K562 (cell line): ENCODE data around the gene LRP1. TPM values are rescaled to one million over a fixed set of nuclear protein-coding genes. Genes with fewer than 3 reads are reported as not detected.

Experiments
- BCOR ChIP-seq: fragments of 450-650 bp; IDR thresholded peaks from 2 replicates; pipeline ENCODE4 v1.6.1; 2016
- CBFA2T3 ChIP-seq: fragments of 450-650 bp; IDR thresholded peaks from 2 replicates; pipeline ENCODE4 v1.6.1; 2017
- CBX1 ChIP-seq: sonication (generic); IDR thresholded peaks from 2 replicates; pipeline ENCODE4 v1.6.1; 2016; ENCODE audit warnings: antibody characterized with exemption, low read depth, mild to moderate bottlenecking
- CXXC5 ChIP-seq: fragments of 250-450 bp; sonication (Bioruptor Pico); IDR thresholded peaks from 2 replicates; pipeline ENCODE4 v1.8.0; 2022; ENCODE audit warnings: inconsistent platforms, mild to moderate bottlenecking, moderate library complexity
- DEAF1 ChIP-seq: fragments of 450-650 bp; formaldehyde crosslinking; IDR thresholded peaks from 2 replicates; pipeline ENCODE4 v1.4.0; 2020; ENCODE audit warnings: mild to moderate bottlenecking, moderate library complexity
- ESRRA ChIP-seq: fragments of 450-650 bp; IDR thresholded peaks from 2 replicates; pipeline ENCODE4 v1.6.1; 2014; ENCODE audit warnings: low read depth, mild to moderate bottlenecking, moderate library complexity, borderline replicate concordance
- FOXA1 ChIP-seq: fragments of 450-650 bp; IDR thresholded peaks from 2 replicates; pipeline ENCODE4 v1.6.1; 2016; ENCODE audit warnings: mild to moderate bottlenecking, borderline replicate concordance
- HNRNPLL ChIP-seq: fragments of 200-400 bp; formaldehyde crosslinking; IDR thresholded peaks from 2 replicates; pipeline ENCODE4 v1.6.1; 2017; ENCODE audit warnings: low read length, low read depth, mild to moderate bottlenecking; ENCODE audit not compliant: poor library complexity, severe bottlenecking
- MAFF ChIP-seq: IDR thresholded peaks from 2 replicates; pipeline ENCODE4 v1.6.1; 2012; ENCODE audit warnings: low read length, improper control_type of control experiment
- MCM5 ChIP-seq: fragments of 450-650 bp; IDR thresholded peaks from 2 replicates; pipeline ENCODE4 v1.6.1; 2016; ENCODE audit warnings: low read depth
- MTA2 ChIP-seq: fragments of 450-650 bp; IDR thresholded peaks from 2 replicates; pipeline ENCODE4 v1.6.1; 2016; ENCODE audit warnings: low read depth
- MTA3 ChIP-seq: fragments of 450-650 bp; formaldehyde crosslinking; IDR thresholded peaks from 2 replicates; pipeline ENCODE4 v1.6.1; 2017; ENCODE audit warnings: mild to moderate bottlenecking, borderline replicate concordance
- PRMT5 ChIP-seq: sonication (generic); formaldehyde crosslinking; IDR thresholded peaks from 2 replicates; pipeline ENCODE4 v1.5.0; 2020; ENCODE audit warnings: missing genetic modification reagents
- PTTG1 ChIP-seq: fragments of 450-650 bp; IDR thresholded peaks from 2 replicates; pipeline ENCODE4 v1.6.1; 2016; ENCODE audit warnings: low read depth, mild to moderate bottlenecking, missing genetic modification characterization, missing compliant biosample characterization
- RCOR1 ChIP-seq, 2 experiments: IDR thresholded peaks; 2 replicates each; pipeline ENCODE4 v1.6.1; 2012; ENCODE audit warnings: low read depth in 2 of 2, low read length in 2 of 2, borderline replicate concordance in 1 of 2, improper control_type of control experiment in 1 of 2
- SIN3B ChIP-seq: fragments of 450-650 bp; IDR thresholded peaks from 2 replicates; pipeline ENCODE4 v1.6.1; 2017; ENCODE audit warnings: low read depth, mild to moderate bottlenecking, moderate library complexity
- SIRT6 ChIP-seq: IDR thresholded peaks from one replicate; pipeline ENCODE4 v1.6.1; 2012; ENCODE audit warnings: low read depth, mild to moderate bottlenecking, control low read depth, inconsistent platforms, low read length, moderate library complexity
- SRSF7 ChIP-seq: fragments of 200-400 bp; formaldehyde crosslinking; optimal IDR thresholded peaks from 2 replicates; pipeline ENCODE3; 2017; ENCODE audit warnings: mild to moderate bottlenecking, low read depth, low read length
- TEAD2 ChIP-seq: fragments of 450-650 bp; IDR thresholded peaks from 2 replicates; pipeline ENCODE4 v1.6.1; 2016; ENCODE audit warnings: missing genetic modification characterization, control low read depth, missing compliant biosample characterization
- ZC3H8 ChIP-seq: fragments of 450-650 bp; IDR thresholded peaks from 2 replicates; pipeline ENCODE4 v1.6.1; 2017
- ZKSCAN3 ChIP-seq: fragments of 250-450 bp; sonication (Bioruptor Pico); IDR thresholded peaks from 2 replicates; pipeline ENCODE4 v1.4.0; 2020
- ZKSCAN8 ChIP-seq: fragments of 200-800 bp; sonication (Bioruptor generic); IDR thresholded peaks from 2 replicates; pipeline ENCODE4 v1.6.1; 2016; ENCODE audit warnings: missing genetic modification characterization, missing compliant biosample characterization
- ZNF23 ChIP-seq: fragments of 250-450 bp; sonication (Bioruptor Pico); IDR thresholded peaks from 2 replicates; pipeline ENCODE4 v1.4.0; 2020; ENCODE audit warnings: mild to moderate bottlenecking
- ZNF583 ChIP-seq: fragments of 250-450 bp; sonication (Bioruptor Pico); IDR thresholded peaks from 2 replicates; pipeline ENCODE4 v1.4.0; 2020
- polyA plus RNA-seq, 8 experiments: library from polyadenylated mRNA; depleted of rRNA in 4 of 8; stranded (reverse) in 5 of 8; unstranded in 3 of 8; fragments of >200 nt; fragmentation: Nextera tagmentation in 2 of 8; fragmentation: Illumina TruSeq in 1 of 8; extraction: Ambion mirVana in 2 of 8; extraction: Trizol in 1 of 8; gene quantifications; 2 replicates each; pipeline versions ENCODE4 v1.2.1 to v1.2.3, GENCODE V29; 2011 to 2014; ENCODE audit warnings: inconsistent platforms in 1 of 8, missing spikeins in 1 of 8
- total RNA-seq, 7 experiments: library from RNA; depleted of rRNA in 6 of 7; stranded (reverse); fragments of >200 nt in 6 of 7; fragmentation: Illumina TruSeq in 2 of 7; extraction: Trizol in 2 of 7; gene quantifications; 2 replicates each; pipeline versions ENCODE4 v1.2.1 to v1.2.3, GENCODE V29; 2011 to 2021; ENCODE audit warnings: low replicate concordance in 1 of 7
- TF ChIP-seq, protein P1 (sequence below): fragments of 250-450 bp; sonication (Bioruptor Pico); IDR thresholded peaks from 2 replicates; pipeline ENCODE4 v1.5.0; 2020; ENCODE audit warnings: mild to moderate bottlenecking, borderline replicate concordance
- TF ChIP-seq, protein P2 (sequence below): sonication (generic); formaldehyde crosslinking; IDR thresholded peaks from 2 replicates; pipeline ENCODE4 v1.8.1; 2023; ENCODE audit warnings: mild to moderate bottlenecking, missing genetic modification reagents

The LRP1 gene
- total and polyA plus RNA-seq, 9 of the 15 experiments (the other 6 are each of a cell fraction or from before 2014, with no cell fraction given) = 0.04 to 0.64 (median 0.19) TPM; not detected in 2

DNA sequence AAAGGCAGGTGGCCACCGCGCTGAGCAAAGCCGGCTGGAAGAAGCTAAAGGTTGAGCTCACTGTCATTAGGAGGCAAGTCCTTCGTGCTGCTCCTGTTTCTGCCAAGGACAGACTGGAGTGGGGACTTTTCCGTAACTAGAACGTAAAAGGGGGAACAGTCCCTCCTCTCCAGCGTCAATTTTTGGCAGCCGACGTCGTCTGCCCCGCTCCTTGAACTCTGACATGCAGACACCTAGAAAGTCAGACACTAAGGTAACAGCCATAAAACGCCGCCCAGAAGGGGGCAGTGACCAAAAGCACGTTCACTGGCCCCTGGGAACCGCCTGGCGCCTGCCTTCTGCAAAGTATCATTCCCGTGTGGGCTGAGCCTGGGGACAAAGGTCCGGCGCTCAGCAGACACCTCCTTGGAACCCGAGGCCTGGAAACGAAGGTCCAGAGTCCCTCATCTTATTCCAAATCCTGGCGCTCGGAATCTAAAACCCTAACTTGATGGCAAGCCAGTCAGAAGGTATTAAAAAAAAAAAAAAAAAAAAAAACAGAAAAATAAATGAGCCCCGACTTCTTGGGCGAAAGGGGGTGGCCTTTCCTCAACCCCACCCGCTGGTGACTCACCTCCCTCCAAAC is 1.1 kb upstream of the LRP1 start (continued):
- TF ChIP-seq DEAF1 (CRISPR knock-in tag) (0 out of 2 replicates have a peak, but pooled peaks have one; percentile 10), ZKSCAN8 (no peak), SRSF7 (no peak), MTA3 (0 out of 2 replicates have a peak, but pooled peaks have one; percentile 64), PRMT5 (CRISPR knock-in tag) (no peak), CBFA2T3 (no peak), FOXA1 (no peak), HNRNPLL (no peak), MCM5 (no peak), ESRRA (peak; percentile 52; the same call in 1 of the 2 replicates), CXXC5 (CRISPR knock-in tag) (peak; percentile 40), PTTG1 (tag) (no peak), ZNF23 (no peak), TEAD2 (tag) (no peak), BCOR (peak; percentile 38; the same call in 1 of the 2 replicates), CBX1 (no peak), ZNF583 (CRISPR knock-in tag) (no peak), ZKSCAN3 (no peak), MTA2 (no peak), SIN3B (no peak), MAFF (no peak), ZC3H8 (no peak), SIRT6 (no peak), RCOR1 (IDR thresholded peaks at IDR 0.05; ENCODE audit: borderline replicate concordance in 1 of 2, low read depth in 2 of 2, low read length in 2 of 2) (peak in 1 of 2 experiments; percentile 53; a peak in 1 of 4 replicates)
- TF ChIP-seq, protein P1, sequence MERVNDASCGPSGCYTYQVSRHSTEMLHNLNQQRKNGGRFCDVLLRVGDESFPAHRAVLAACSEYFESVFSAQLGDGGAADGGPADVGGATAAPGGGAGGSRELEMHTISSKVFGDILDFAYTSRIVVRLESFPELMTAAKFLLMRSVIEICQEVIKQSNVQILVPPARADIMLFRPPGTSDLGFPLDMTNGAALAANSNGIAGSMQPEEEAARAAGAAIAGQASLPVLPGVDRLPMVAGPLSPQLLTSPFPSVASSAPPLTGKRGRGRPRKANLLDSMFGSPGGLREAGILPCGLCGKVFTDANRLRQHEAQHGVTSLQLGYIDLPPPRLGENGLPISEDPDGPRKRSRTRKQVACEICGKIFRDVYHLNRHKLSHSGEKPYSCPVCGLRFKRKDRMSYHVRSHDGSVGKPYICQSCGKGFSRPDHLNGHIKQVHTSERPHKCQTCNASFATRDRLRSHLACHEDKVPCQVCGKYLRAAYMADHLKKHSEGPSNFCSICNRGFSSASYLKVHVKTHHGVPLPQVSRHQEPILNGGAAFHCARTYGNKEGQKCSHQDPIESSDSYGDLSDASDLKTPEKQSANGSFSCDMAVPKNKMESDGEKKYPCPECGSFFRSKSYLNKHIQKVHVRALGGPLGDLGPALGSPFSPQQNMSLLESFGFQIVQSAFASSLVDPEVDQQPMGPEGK = no peak
- TF ChIP-seq, protein P2, sequence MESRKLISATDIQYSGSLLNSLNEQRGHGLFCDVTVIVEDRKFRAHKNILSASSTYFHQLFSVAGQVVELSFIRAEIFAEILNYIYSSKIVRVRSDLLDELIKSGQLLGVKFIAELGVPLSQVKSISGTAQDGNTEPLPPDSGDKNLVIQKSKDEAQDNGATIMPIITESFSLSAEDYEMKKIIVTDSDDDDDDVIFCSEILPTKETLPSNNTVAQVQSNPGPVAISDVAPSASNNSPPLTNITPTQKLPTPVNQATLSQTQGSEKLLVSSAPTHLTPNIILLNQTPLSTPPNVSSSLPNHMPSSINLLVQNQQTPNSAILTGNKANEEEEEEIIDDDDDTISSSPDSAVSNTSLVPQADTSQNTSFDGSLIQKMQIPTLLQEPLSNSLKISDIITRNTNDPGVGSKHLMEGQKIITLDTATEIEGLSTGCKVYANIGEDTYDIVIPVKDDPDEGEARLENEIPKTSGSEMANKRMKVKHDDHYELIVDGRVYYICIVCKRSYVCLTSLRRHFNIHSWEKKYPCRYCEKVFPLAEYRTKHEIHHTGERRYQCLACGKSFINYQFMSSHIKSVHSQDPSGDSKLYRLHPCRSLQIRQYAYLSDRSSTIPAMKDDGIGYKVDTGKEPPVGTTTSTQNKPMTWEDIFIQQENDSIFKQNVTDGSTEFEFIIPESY (CRISPR knock-in tag) = no peak
